ENCODE results near the gene RARA.
"Not testable (repeated sequence)": the region's sequence is repeated elsewhere in the genome, so short reads cannot be mapped to it uniquely, and the experiment has no call there.

Gene RARA

DNA sequence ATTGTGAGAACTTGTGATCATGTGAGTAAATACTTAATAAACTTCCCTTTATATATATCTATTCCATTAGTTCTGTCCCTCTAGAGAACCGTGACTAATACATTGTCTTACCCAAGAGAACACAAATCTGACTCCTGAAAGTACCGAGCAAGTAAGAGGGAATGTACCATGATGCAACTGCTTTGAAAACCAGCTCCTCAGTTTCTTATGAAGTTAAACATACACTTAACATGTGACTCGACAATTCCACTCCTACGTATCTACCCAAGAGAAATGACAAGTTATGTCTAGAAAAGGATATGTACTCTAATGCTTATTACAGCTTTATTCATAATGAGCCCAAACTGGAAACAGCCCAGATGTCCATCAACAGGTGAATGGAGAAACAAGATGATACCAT, 64.3 kb downstream of the RARA start:
- no peak for TF ChIP-seq CTCF (IDR thresholded peaks at IDR 0.05; ENCODE audit: insufficient read depth, low read depth, low read length, missing control alignments)
- no peak for DNase-seq (ENCODE audit: low read depth)
- no peak overlapping the region for H3K4me3 ChIP-seq (ENCODE audit: low read depth, low read length)

DNA sequence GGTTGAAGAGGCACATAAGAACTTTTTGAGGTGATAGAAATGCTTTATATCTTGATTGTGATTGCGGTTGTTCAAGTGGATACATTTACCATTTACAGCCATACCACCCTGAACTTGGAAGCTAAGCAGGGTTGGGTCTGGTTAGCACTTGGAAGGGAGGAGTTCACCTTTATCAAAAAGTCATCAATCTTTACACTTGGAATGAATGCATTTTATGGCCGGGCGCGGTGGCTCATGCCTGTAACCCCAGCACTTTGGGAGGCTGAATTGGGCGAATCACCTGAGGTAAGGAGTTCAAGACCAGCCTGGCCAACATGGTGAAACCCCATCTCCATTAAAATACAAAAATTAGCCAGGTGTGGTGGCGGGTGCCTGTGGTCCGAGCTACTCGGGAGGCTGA, 65.0 kb downstream of the RARA start:
- H3K4me3 ChIP-seq (ENCODE audit: low read depth, low read length): no peak overlapping the region
- TF ChIP-seq CTCF (IDR thresholded peaks at IDR 0.05; ENCODE audit: insufficient read depth, low read depth, low read length, missing control alignments): no peak
- no peak for DNase-seq (ENCODE audit: low read depth)

- DNase-seq (ENCODE audit: low read depth): no peak
- no peak overlapping the region for H3K4me3 ChIP-seq (ENCODE audit: low read depth, low read length)
- no peak for TF ChIP-seq CTCF (IDR thresholded peaks at IDR 0.05; ENCODE audit: insufficient read depth, low read depth, low read length, missing control alignments)
These were observed 66.0 kb downstream of the RARA start for GRCh38 chr17:40374821-40375498.

GRCh38 chr17:40375786-40376185, 66.8 kb downstream of the RARA start:
- not testable (repeated sequence) for H3K4me3 ChIP-seq (ENCODE audit: low read depth, low read length); DNase-seq (ENCODE audit: low read depth)

- DNase-seq (ENCODE audit: low read depth); H3K4me3 ChIP-seq (ENCODE audit: low read depth, low read length): not testable (repeated sequence)
These were observed 67.6 kb downstream of the RARA start for GRCh38 chr17:40376541-40376940.

DNA sequence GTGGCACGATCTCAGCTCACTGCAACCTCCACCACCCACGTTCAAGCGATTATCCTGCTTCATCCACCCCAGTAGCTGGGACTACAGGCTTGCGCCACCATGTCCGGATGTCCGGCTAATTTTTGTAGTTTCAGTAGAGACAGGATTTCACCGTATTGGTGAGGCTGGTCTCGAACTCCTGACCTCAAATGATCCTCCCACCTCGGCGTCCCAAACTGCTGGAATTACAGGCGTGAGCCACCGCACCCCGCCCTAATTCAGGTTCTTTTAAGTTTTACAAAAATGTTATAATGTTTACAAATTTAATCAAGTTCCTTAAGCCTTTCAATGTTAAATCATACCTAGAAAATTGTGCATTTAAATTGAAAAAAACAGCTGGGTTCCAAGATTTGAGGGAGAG, 68.9 kb downstream of the RARA start:
- no peak for TF ChIP-seq CTCF (IDR thresholded peaks at IDR 0.05; ENCODE audit: insufficient read depth, low read depth, low read length, missing control alignments)
- H3K4me3 ChIP-seq (ENCODE audit: low read depth, low read length): no peak overlapping the region
- no peak for DNase-seq (ENCODE audit: low read depth)

DNA sequence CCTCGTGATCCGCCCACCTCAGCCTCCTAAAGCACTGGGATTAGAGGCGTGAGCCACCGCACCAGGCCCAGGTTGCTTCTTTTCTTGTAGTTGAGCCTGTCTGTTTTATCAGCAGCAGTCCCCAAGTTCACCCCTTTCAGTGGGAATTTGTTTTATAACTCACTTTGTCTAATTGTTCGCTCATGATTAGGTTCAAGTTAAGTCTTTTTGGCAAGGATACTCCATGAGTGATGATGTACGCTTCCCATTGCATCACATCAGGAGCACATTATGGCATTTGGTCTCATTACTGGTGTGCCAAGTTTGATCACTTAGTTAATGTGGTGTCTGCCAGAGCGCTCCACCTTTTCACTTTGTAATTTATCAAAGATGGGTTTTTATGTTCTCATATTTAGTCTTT, 70.0 kb downstream of the RARA start:
- no peak for TF ChIP-seq CTCF (IDR thresholded peaks at IDR 0.05; ENCODE audit: insufficient read depth, low read depth, low read length, missing control alignments)
- no peak overlapping the region for H3K4me3 ChIP-seq (ENCODE audit: low read depth, low read length)
- no peak for DNase-seq (ENCODE audit: low read depth)

DNA sequence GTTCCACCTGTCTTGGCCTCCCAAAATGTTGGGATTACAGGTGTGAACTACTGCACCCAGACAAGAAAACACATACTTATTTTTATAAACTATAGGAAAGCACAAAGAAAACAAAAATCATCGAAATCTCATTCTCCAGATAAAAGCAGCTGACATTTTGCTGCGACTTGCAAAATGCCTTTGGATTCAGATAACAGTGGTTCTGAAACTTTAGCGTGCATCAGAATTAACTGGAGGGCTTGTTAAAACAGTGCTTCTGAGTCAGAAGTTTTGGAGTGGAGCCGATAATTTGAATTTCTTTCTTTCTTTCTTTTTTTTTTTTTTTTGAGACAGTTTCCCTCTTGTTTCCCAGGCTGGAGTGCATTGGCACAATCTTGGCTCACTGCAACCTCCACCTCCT, 73.3 kb downstream of the RARA start:
- no peak for TF ChIP-seq CTCF (IDR thresholded peaks at IDR 0.05; ENCODE audit: insufficient read depth, low read depth, low read length, missing control alignments)
- no peak for DNase-seq (ENCODE audit: low read depth)
- no peak overlapping the region for H3K4me3 ChIP-seq (ENCODE audit: low read depth, low read length)

DNA sequence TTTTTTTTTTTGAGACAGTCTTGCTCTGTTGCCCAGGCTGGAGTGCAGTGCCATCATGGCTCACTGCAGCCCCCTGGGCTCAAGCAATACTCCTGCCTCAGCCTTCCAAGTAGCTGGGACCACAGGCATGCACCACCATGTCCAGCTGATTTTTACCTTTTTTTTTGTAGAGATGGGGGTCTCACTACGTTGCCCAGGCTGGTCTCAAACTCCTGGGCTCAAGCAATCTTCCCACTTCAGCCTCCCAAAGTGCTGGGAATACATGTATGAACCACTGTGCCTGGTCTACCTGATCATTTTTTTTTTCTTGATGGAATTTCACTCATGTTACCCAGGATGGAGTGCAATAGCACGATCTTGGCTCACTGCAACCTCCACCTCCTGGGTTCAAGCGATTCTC, 77.6 kb downstream of the RARA start:
- H3K4me3 ChIP-seq (ENCODE audit: low read depth, low read length); DNase-seq (ENCODE audit: low read depth): not testable (repeated sequence)

Measured in GM12865 (cell line).